IMR-90 (cell line): ENCODE data around the gene SSX2IP. TPM values are rescaled to one million over a fixed set of nuclear protein-coding genes. Genes with fewer than 3 reads are reported as not detected.

Experiments
- ATAC-seq: fragments of 200-7000 bp; cut with Tn5 transposase; 2 replicates; pipeline ENCODE4 v1.9.1; 2020; ENCODE audit warnings: low read depth, mild to moderate bottlenecking, moderate library complexity
- BruUV-seq: library from RNA; stranded (reverse); fragments of 400-500 nt; replicated peaks from 2 replicates; lab custom pipeline; 2021; lab: Mats Ljungman, UMichigan
- CTCF ChIA-PET: fragments of 300-600 bp; formaldehyde crosslinking; extraction: SDS; loops from one replicate; lab custom pipeline; 2021; ENCODE audit warnings: antibody characterized with exemption; lab: Yijun Ruan, JAX
- POLR2A ChIA-PET: fragments of 300-600 bp; sonication (Branson Sonifier 250); formaldehyde crosslinking; loops from one replicate; lab custom pipeline; 2022; ENCODE audit warnings: antibody characterized with exemption; ENCODE audit not compliant: unreplicated experiment; lab: Charles Lee
- DNase-seq: peaks from one replicate; pipeline ENCODE4 v3.0.0; 2013
- H2AFZ ChIP-seq: replicated peaks from 2 replicates; pipeline ENCODE3; 2013; ENCODE audit warnings: low read length, mild to moderate bottlenecking; ENCODE audit not compliant: poor library complexity
- H2AK5ac ChIP-seq: 2 replicates; pipeline ENCODE4 v1.6.1; 2013; ENCODE audit warnings: low read depth, low read length, inconsistent platforms
- H2AK9ac ChIP-seq: replicated peaks from 2 replicates; pipeline ENCODE3; 2013; ENCODE audit warnings: mild to moderate bottlenecking, low read depth, low read length, moderate library complexity; ENCODE audit not compliant: poor library complexity
- H2BK120ac ChIP-seq: 2 replicates; pipeline ENCODE4 v1.6.1; 2013; ENCODE audit warnings: low read depth, low read length, inconsistent platforms
- H2BK15ac ChIP-seq: 3 replicates; pipeline ENCODE4 v1.6.1; 2013; ENCODE audit warnings: low read depth, low read length, inconsistent platforms
- H2BK20ac ChIP-seq: 2 replicates; pipeline ENCODE4 v1.6.1; 2013; ENCODE audit warnings: low read depth, mild to moderate bottlenecking, inconsistent platforms, low read length, moderate library complexity
- H2BK5ac ChIP-seq: 2 replicates; pipeline ENCODE4 v1.6.1; 2013; ENCODE audit warnings: mild to moderate bottlenecking, low read depth, low read length, inconsistent platforms; ENCODE audit not compliant: poor library complexity, severe bottlenecking
- H3K14ac ChIP-seq: replicated peaks from 2 replicates; pipeline ENCODE4 v1.6.1; 2013; ENCODE audit warnings: low read depth, low read length, inconsistent platforms
- H3K18ac ChIP-seq: 2 replicates; pipeline ENCODE4 v1.6.1; 2013; ENCODE audit warnings: low read depth, low read length, control low read depth
- H3K23ac ChIP-seq: 2 replicates; pipeline ENCODE4 v1.6.1; 2013; ENCODE audit warnings: low read depth, low read length, inconsistent platforms
- H3K27ac ChIP-seq: 2 replicates; pipeline ENCODE4 v1.5.1; 2013; ENCODE audit warnings: mild to moderate bottlenecking, control low read depth, low read length; ENCODE audit not compliant: insufficient read depth
- H3K27me3 ChIP-seq: 2 replicates; pipeline ENCODE4 v1.6.1; 2013; ENCODE audit warnings: low read length; ENCODE audit not compliant: control insufficient read depth, insufficient read depth
- H3K36me3 ChIP-seq: 2 replicates; pipeline ENCODE4 v1.6.1; 2013; ENCODE audit warnings: low read length, mixed read lengths; ENCODE audit not compliant: control insufficient read depth, insufficient read depth
- H3K4ac ChIP-seq: 2 replicates; pipeline ENCODE4 v1.6.1; 2013; ENCODE audit warnings: low read depth, low read length, inconsistent platforms
- H3K4me1 ChIP-seq: 2 replicates; pipeline ENCODE4 v1.6.1; 2013; ENCODE audit warnings: low read length, mixed read lengths; ENCODE audit not compliant: control insufficient read depth, insufficient read depth
- H3K4me2 ChIP-seq: 2 replicates; pipeline ENCODE4 v1.6.1; 2013; ENCODE audit warnings: low read depth, mild to moderate bottlenecking, control low read depth, low read length, moderate library complexity
- H3K4me3 ChIP-seq: 2 replicates; pipeline ENCODE4 v1.5.1; 2013; ENCODE audit warnings: low read depth, mild to moderate bottlenecking, control low read depth, low read length, moderate library complexity; ENCODE audit not compliant: insufficient read depth
- H3K56ac ChIP-seq: 2 replicates; pipeline ENCODE4 v1.6.1; 2013; ENCODE audit warnings: low read length, inconsistent platforms; ENCODE audit not compliant: insufficient read depth; ENCODE audit errors: extremely low read depth
- H3K79me1 ChIP-seq, 2 experiments: 2 replicates each; pipeline ENCODE4 v1.6.1; 2013; ENCODE audit warnings: low read length in 2 of 2, inconsistent platforms in 1 of 2, low read depth in 1 of 2
- H3K9ac ChIP-seq: 2 replicates; pipeline ENCODE4 v1.6.1; 2013; ENCODE audit warnings: low read depth, low read length, control low read depth
- H3K9me1 ChIP-seq: 2 replicates; pipeline ENCODE4 v1.6.1; 2013; ENCODE audit warnings: low read length, inconsistent platforms; ENCODE audit not compliant: insufficient read depth
- H3K9me3 ChIP-seq: 2 replicates; pipeline ENCODE4 v1.6.1; 2013; ENCODE audit warnings: low read length; ENCODE audit not compliant: control insufficient read depth, insufficient read depth
- H4K20me1 ChIP-seq: 2 replicates; pipeline ENCODE4 v1.6.1; 2013; ENCODE audit warnings: low read length, inconsistent platforms; ENCODE audit not compliant: insufficient read depth
- H4K5ac ChIP-seq: 2 replicates; pipeline ENCODE4 v1.6.1; 2013; ENCODE audit warnings: mild to moderate bottlenecking, low read depth, low read length, control low read depth
- H4K8ac ChIP-seq, 2 experiments: 2 replicates each; pipeline ENCODE4 v1.6.1; 2013; ENCODE audit warnings: low read depth in 2 of 2, low read length in 2 of 2, control low read depth in 1 of 2, inconsistent platforms in 1 of 2
- H4K91ac ChIP-seq: 2 replicates; pipeline ENCODE4 v1.6.1; 2013; ENCODE audit warnings: low read depth, low read length, inconsistent platforms; ENCODE audit not compliant: insufficient read depth
- BHLHE40 ChIP-seq: fragments of 150-350 bp; IDR thresholded peaks from 2 replicates; pipeline ENCODE4 v1.6.1; 2016; ENCODE audit warnings: mild to moderate bottlenecking, low read depth, low read length
- CEBPB ChIP-seq: IDR thresholded peaks from 2 replicates; pipeline ENCODE4 v1.6.1; 2012; ENCODE audit warnings: low read depth, low read length, improper control_type of control experiment
- CHD1 ChIP-seq: IDR thresholded peaks from 2 replicates; pipeline ENCODE4 v1.6.1; 2012; ENCODE audit warnings: low read depth, low read length, improper control_type of control experiment
- CTCF ChIP-seq: conservative IDR thresholded peaks from 2 replicates; pipeline ENCODE4 v1.5.1; 2012; ENCODE audit warnings: mild to moderate bottlenecking, low read depth, low read length, improper control_type of control experiment
- FOS ChIP-seq: fragments of 150-350 bp; IDR thresholded peaks from 2 replicates; pipeline ENCODE4 v1.6.1; 2016; ENCODE audit warnings: low read depth, low read length
- MAZ ChIP-seq: IDR thresholded peaks from 2 replicates; pipeline ENCODE4 v1.6.1; 2012; ENCODE audit warnings: low read depth, mild to moderate bottlenecking, low read length, improper control_type of control experiment, moderate library complexity, borderline replicate concordance
- MXI1 ChIP-seq: IDR thresholded peaks from 2 replicates; pipeline ENCODE4 v1.6.1; 2012; ENCODE audit warnings: low read depth, mild to moderate bottlenecking, low read length, moderate library complexity, borderline replicate concordance
- NFE2L2 ChIP-seq: fragments of 150-350 bp; IDR thresholded peaks from 2 replicates; pipeline ENCODE4 v1.6.1; 2016; ENCODE audit warnings: low read depth, mild to moderate bottlenecking, low read length
- POLR2A ChIP-seq: IDR thresholded peaks from 2 replicates; pipeline ENCODE4 v1.6.1; 2012; ENCODE audit warnings: mild to moderate bottlenecking, low read depth, low read length
- RAD21 ChIP-seq: IDR thresholded peaks from 2 replicates; pipeline ENCODE4 v1.6.1; 2012; ENCODE audit warnings: low read length, improper control_type of control experiment
- RCOR1 ChIP-seq: IDR thresholded peaks from 2 replicates; pipeline ENCODE4 v1.6.1; 2012; ENCODE audit warnings: mild to moderate bottlenecking, low read length, improper control_type of control experiment; ENCODE audit not compliant: insufficient replicate concordance
- RFX5 ChIP-seq: IDR thresholded peaks from 2 replicates; pipeline ENCODE4 v1.8.0; 2012; ENCODE audit warnings: low read depth, mild to moderate bottlenecking, low read length, moderate library complexity
- SMC3 ChIP-seq: fragments of 150-350 bp; IDR thresholded peaks from 2 replicates; pipeline ENCODE4 v1.6.1; 2016; ENCODE audit warnings: low read depth, mild to moderate bottlenecking, antibody characterized with exemption, low read length, moderate library complexity
- USF2 ChIP-seq: fragments of 150-350 bp; IDR thresholded peaks from 2 replicates; pipeline ENCODE4 v1.6.1; 2017; ENCODE audit warnings: mild to moderate bottlenecking, antibody characterized with exemption, low read length, low read depth
- WGBS, 2 experiments: methylation state at CpG; one replicate each; pipeline versions ENCODE4 v1.1.5 to v1.1.7; 2013; ENCODE audit warnings: missing lambda C conversion rate in 2 of 2; ENCODE audit not compliant: insufficient read length in 1 of 2; ENCODE audit errors: extremely low coverage in 2 of 2; 5-methylcytosine and 5-hydroxymethylcytosine counted together
- dilution Hi-C: fragments of 300-500 bp; cut with HindIII; formaldehyde crosslinking; loops from one replicate; pipeline ENCODE4 v1.14.3; 2018; ENCODE audit warnings: low sequenced_read_pairs; ENCODE audit not compliant: unreplicated experiment
- in situ Hi-C: fragments of 300-500 bp; cut with MboI; formaldehyde crosslinking; loops from 3 replicates; pipeline ENCODE4 v1.14.3; 2019; ENCODE audit warnings: low sequenced_read_pairs, inconsistent platforms, mixed read lengths
- intact Hi-C: fragments of 100-400 bp; cut with micrococcal nuclease; formaldehyde crosslinking; loops from 2 replicates; pipeline ENCODE4 v1.10.0; 2022
- polyA plus RNA-seq, 3 experiments: library from polyadenylated mRNA; depleted of rRNA; stranded (reverse); fragments of >200 nt; gene quantifications; 2 replicates each; pipeline ENCODE4 v1.2.3, GENCODE V29; 2012; ENCODE audit warnings: low replicate concordance in 1 of 3
- total RNA-seq: library from RNA; depleted of rRNA; stranded (reverse); fragments of >200 nt; gene quantifications from 2 replicates; pipeline ENCODE4 v1.2.3, GENCODE V29; 2012

SSX2IP gene
- total and polyA plus RNA-seq, 2 of the 4 experiments (the other 2 are of a cell fraction) = 7.7 to 13.4 TPM

- no TSS peak for BruUV-seq
- H2AK9ac ChIP-seq = no peak overlapping the region
- H2BK20ac ChIP-seq = peak overlapping the region; percentile 9
- peak overlapping the region; percentile 86; the same call in 1 of the 3 replicates for H2BK15ac ChIP-seq
- ATAC-seq (peak; percentile 70), DNase-seq (peak; percentile 66)
- no peak overlapping the region for H3K9ac ChIP-seq
- no peak overlapping the region for H2AFZ ChIP-seq
- H3K9me3 ChIP-seq = peaks cover 3% of the 10 kb centered on the region; the same call in 1 of the 2 replicates
- no peak overlapping the region for H3K4me3 ChIP-seq
- no peak overlapping the region for H3K14ac ChIP-seq
- no peak overlapping the region for H3K23ac ChIP-seq
- no peaks in the 10 kb centered on the region for H3K9me1 ChIP-seq
- peak overlapping the region; percentile 69 for H3K4me2 ChIP-seq
- 0 out of 2 replicates have a peak overlapping the region, but pooled peaks have one; percentile 7 for H2AK5ac ChIP-seq
- peak overlapping the region; percentile 14 for H2BK120ac ChIP-seq
- H3K36me3 ChIP-seq = no peaks in the 10 kb centered on the region
- ChIA-PET POLR2A (no interaction called here), CTCF (interaction anchor here (0.7 kb wide), 1 partner anchor 56 kb away, joined by 3 read pairs; no protein-coding TSS in a partner anchor)
- H3K27ac ChIP-seq = peak overlapping the region; percentile 86; the same call in 1 of the 2 replicates
- no peak overlapping the region for H3K56ac ChIP-seq
- H4K8ac ChIP-seq = peak overlapping the region in 1 of 2 experiments; percentile 24; a peak in 3 of 4 replicates
- H3K18ac ChIP-seq = peak overlapping the region; percentile 81
- H3K27me3 ChIP-seq = no peaks in the 10 kb centered on the region
- intact Hi-C loops = loop anchor here (5.0 kb wide), 1 partner anchor 35 kb away; the partner anchor contains the start of gene SSX2IP
- dilution Hi-C loops = no loop called here
- in situ Hi-C loops = no loop called here
- H4K91ac ChIP-seq = no peak overlapping the region
- WGBS, 2 experiments = no CpG with 5 or more reads among the region's 2 CpGs
- H4K5ac ChIP-seq = peak overlapping the region; percentile 64
- no peaks in the 10 kb centered on the region for H3K79me1 ChIP-seq
- peak overlapping the region; percentile 61 for H2BK5ac ChIP-seq
- H4K20me1 ChIP-seq = no peaks in the 10 kb centered on the region
- H3K4me1 ChIP-seq = peaks cover 3% of the 10 kb centered on the region
- H3K4ac ChIP-seq = peak overlapping the region; percentile 79
- TF ChIP-seq MXI1 (no peak), CTCF (no peak), BHLHE40 (no peak), RAD21 (no peak), RCOR1 (no peak), NFE2L2 (no peak), CHD1 (no peak), POLR2A (no peak), FOS (no peak), CEBPB (no peak), SMC3 (no peak), USF2 (no peak), RFX5 (no peak), MAZ (no peak)
These were observed 36.6 kb upstream of the SSX2IP start for GRCh38 chr1:84726593-84727499.
